ENCODE data around the gene ZFAND2B. TPM values are rescaled to one million over a fixed set of nuclear protein-coding genes. Genes with fewer than 3 reads are reported as not detected.
A peak's percentile ranks its signal among the peaks of the same experiment; 100 is the strongest.

ZFAND2B gene
- polyA plus RNA-seq, 1 of the 3 experiments (the other 2 are of a cell fraction), result 39.9 TPM

GRCh38 chr2:219160186-219161017, 46.2 kb upstream of the ZFAND2B start, which contains the start of gene NHEJ1 (continued):
- TF ChIP-seq RFX5 (IDR thresholded peaks at IDR 0.05; ENCODE audit: low read length) (no peak), TCF12 (IDR thresholded peaks at IDR 0.05) (no peak), MEF2A (IDR thresholded peaks at IDR 0.05; ENCODE audit: borderline replicate concordance, low read depth) (no peak), SIN3A (IDR thresholded peaks at IDR 0.05; ENCODE audit: borderline replicate concordance, low read depth, low read length) (0 out of 2 replicates have a peak, but pooled peaks have one; percentile 42), CTCF (IDR thresholded peaks at IDR 0.05) (peak; percentile 96), MXI1 (IDR thresholded peaks at IDR 0.05; ENCODE audit: low read depth, low read length) (0 out of 2 replicates have a peak, but pooled peaks have one; percentile 29), TEAD4 (IDR thresholded peaks at IDR 0.05; ENCODE audit: borderline replicate concordance, insufficient read depth) (no peak), REST (IDR thresholded peaks at IDR 0.05; ENCODE audit: low read depth, low read length) (0 out of 2 replicates have a peak, but pooled peaks have one; percentile 36), NRF1 (IDR thresholded peaks at IDR 0.05; ENCODE audit: low read depth, low read length) (peak; percentile 59), USF2 (IDR thresholded peaks at IDR 0.05; ENCODE audit: borderline replicate concordance, low read depth, low read length) (no peak), MAX (IDR thresholded peaks at IDR 0.05; ENCODE audit: low read depth) (no peak; the same call in 1 of the 2 replicates), ZBTB33 (IDR thresholded peaks at IDR 0.05; ENCODE audit: borderline replicate concordance, low read depth) (no peak), ELF1 (IDR thresholded peaks at IDR 0.05) (no peak), EZH2phosphoT487 (IDR thresholded peaks at IDR 0.05; ENCODE audit: borderline replicate concordance, low read depth) (no peak)

Measured in SK-N-SH (cell line).